ENCODE measurements around the gene DMTF1.
"Not testable (repeated sequence)": the region's sequence is repeated elsewhere in the genome, so short reads cannot be mapped to it uniquely, and the experiment has no call there.

The DMTF1 gene

GRCh38 chr7:87152112-87152896, at the start of gene DMTF1:
Gene DMTF1, plus strand, starts transcription at chr7:87152453. Its CDS starts 12,489 bp downstream, at chr7:87164942.
- peaks cover 17% of the 10 kb centered on the region for H3K36me3 Mint-ChIP-seq (ENCODE audit: insufficient read depth)
- H3K27me3 Mint-ChIP-seq, result no peaks in the 10 kb centered on the region
- no peaks in the 10 kb centered on the region for H3K9me3 Mint-ChIP-seq
- peak within 1 kb of the TSS; percentile 95 for H3K4me3 Mint-ChIP-seq
- H3K4me1 Mint-ChIP-seq, result peaks cover 45% of the 10 kb centered on the region
- peak within 1 kb of the TSS; percentile 94 for H3K27ac Mint-ChIP-seq (ENCODE audit: low read depth)
- DNase-seq (ENCODE audit: low spot score in 2 of 2) (peak; percentile 64 to 72), ATAC-seq (replicated peaks; ENCODE audit: extremely low read depth, poor library complexity, severe bottlenecking) (peak; percentile 79)

- Mint-ChIP-seq H3K4me1 (no peaks in the 10 kb centered on the region), H3K9me3 (no peaks in the 10 kb centered on the region), H3K27ac (ENCODE audit: low read depth) (no peak overlapping the region)
Observed at GRCh38 chr7:87105401-87105800, 46.9 kb upstream of the DMTF1 start.

GRCh38 chr7:87106974-87107612, 45.2 kb upstream of the DMTF1 start:
- DNase-seq (ENCODE audit: low spot score in 2 of 2) (no peak), ATAC-seq (replicated peaks; ENCODE audit: extremely low read depth, poor library complexity, severe bottlenecking) (no peak)
- Mint-ChIP-seq H3K27ac (ENCODE audit: low read depth) (no peak overlapping the region), H3K27me3 (peaks cover 19% of the 10 kb centered on the region), H3K4me3 (no peak overlapping the region), H3K9me3 (no peaks in the 10 kb centered on the region), H3K36me3 (ENCODE audit: insufficient read depth) (no peaks in the 10 kb centered on the region), H3K4me1 (no peaks in the 10 kb centered on the region)

More at GRCh38 chr7:87105401-87105800, 46.9 kb upstream of the DMTF1 start:
- H3K4me3 Mint-ChIP-seq, result no peak overlapping the region
- DNase-seq (ENCODE audit: low spot score in 2 of 2) (no peak), ATAC-seq (replicated peaks; ENCODE audit: extremely low read depth, poor library complexity, severe bottlenecking) (no peak)
- H3K36me3 Mint-ChIP-seq (ENCODE audit: insufficient read depth), result no peaks in the 10 kb centered on the region
- H3K27me3 Mint-ChIP-seq, result peaks cover 33% of the 10 kb centered on the region

- no peak for DNase-seq (ENCODE audit: low spot score in 2 of 2)
- H3K4me1 Mint-ChIP-seq, result no peaks in the 10 kb centered on the region
- no peak overlapping the region for H3K27ac Mint-ChIP-seq (ENCODE audit: low read depth)
- peaks cover 17% of the 10 kb centered on the region for H3K27me3 Mint-ChIP-seq
- no peak overlapping the region for H3K4me3 Mint-ChIP-seq
- no peaks in the 10 kb centered on the region for H3K36me3 Mint-ChIP-seq (ENCODE audit: insufficient read depth)
- ATAC-seq (replicated peaks; ENCODE audit: extremely low read depth, poor library complexity, severe bottlenecking), result no peak
- H3K9me3 Mint-ChIP-seq, result no peaks in the 10 kb centered on the region
Observed at GRCh38 chr7:87107949-87108776, 44.1 kb upstream of the DMTF1 start.

GRCh38 chr7:87110778-87111177, 41.5 kb upstream of the DMTF1 start:
- peaks cover 17% of the 10 kb centered on the region for H3K27me3 Mint-ChIP-seq
- H3K4me3 Mint-ChIP-seq, result no peak overlapping the region
- H3K9me3 Mint-ChIP-seq, result no peaks in the 10 kb centered on the region
- no peak for DNase-seq (ENCODE audit: low spot score in 2 of 2)
- no peak for ATAC-seq (replicated peaks; ENCODE audit: extremely low read depth, poor library complexity, severe bottlenecking)
- no peak overlapping the region for H3K27ac Mint-ChIP-seq (ENCODE audit: low read depth)
- no peaks in the 10 kb centered on the region for H3K4me1 Mint-ChIP-seq
- no peaks in the 10 kb centered on the region for H3K36me3 Mint-ChIP-seq (ENCODE audit: insufficient read depth)

- Mint-ChIP-seq H3K27me3 (peaks cover 17% of the 10 kb centered on the region), H3K9me3 (no peaks in the 10 kb centered on the region), H3K27ac (ENCODE audit: low read depth) (no peak overlapping the region), H3K36me3 (ENCODE audit: insufficient read depth) (no peaks in the 10 kb centered on the region), H3K4me1 (no peaks in the 10 kb centered on the region), H3K4me3 (no peak overlapping the region)
- no peak for ATAC-seq (replicated peaks; ENCODE audit: extremely low read depth, poor library complexity, severe bottlenecking)
- DNase-seq (ENCODE audit: low spot score in 2 of 2), result no peak
Observed at GRCh38 chr7:87111877-87112276, 40.4 kb upstream of the DMTF1 start.

- no peaks in the 10 kb centered on the region for H3K9me3 Mint-ChIP-seq
- H3K27me3 Mint-ChIP-seq, result peaks cover 7% of the 10 kb centered on the region
- no peaks in the 10 kb centered on the region for H3K36me3 Mint-ChIP-seq (ENCODE audit: insufficient read depth)
- H3K4me3 Mint-ChIP-seq, result no peak overlapping the region
- no peak overlapping the region for H3K27ac Mint-ChIP-seq (ENCODE audit: low read depth)
- H3K4me1 Mint-ChIP-seq, result no peaks in the 10 kb centered on the region
- DNase-seq (ENCODE audit: low spot score in 2 of 2) (no peak), ATAC-seq (replicated peaks; ENCODE audit: extremely low read depth, poor library complexity, severe bottlenecking) (no peak)
Observed at GRCh38 chr7:87113077-87113476, 39.2 kb upstream of the DMTF1 start.

- H3K27ac Mint-ChIP-seq (ENCODE audit: low read depth); H3K4me3 Mint-ChIP-seq; H3K27me3 Mint-ChIP-seq; H3K9me3 Mint-ChIP-seq; ATAC-seq (replicated peaks; ENCODE audit: extremely low read depth, poor library complexity, severe bottlenecking); H3K4me1 Mint-ChIP-seq; H3K36me3 Mint-ChIP-seq (ENCODE audit: insufficient read depth); DNase-seq (ENCODE audit: low spot score in 2 of 2): not testable (repeated sequence)
Observed at GRCh38 chr7:87113904-87114303, 38.3 kb upstream of the DMTF1 start.

- not testable (repeated sequence) for H3K4me1 Mint-ChIP-seq; DNase-seq (ENCODE audit: low spot score in 2 of 2); H3K4me3 Mint-ChIP-seq; ATAC-seq (replicated peaks; ENCODE audit: extremely low read depth, poor library complexity, severe bottlenecking); H3K27me3 Mint-ChIP-seq; H3K27ac Mint-ChIP-seq (ENCODE audit: low read depth); H3K9me3 Mint-ChIP-seq; H3K36me3 Mint-ChIP-seq (ENCODE audit: insufficient read depth)
Observed at GRCh38 chr7:87115772-87116171, 36.5 kb upstream of the DMTF1 start.

GRCh38 chr7:87116315-87116714, 35.9 kb upstream of the DMTF1 start:
- H3K36me3 Mint-ChIP-seq (ENCODE audit: insufficient read depth), result no peaks in the 10 kb centered on the region
- ATAC-seq (replicated peaks; ENCODE audit: extremely low read depth, poor library complexity, severe bottlenecking) (no peak), DNase-seq (ENCODE audit: low spot score in 2 of 2) (no peak)
- no peaks in the 10 kb centered on the region for H3K9me3 Mint-ChIP-seq
- no peaks in the 10 kb centered on the region for H3K4me1 Mint-ChIP-seq
- H3K27me3 Mint-ChIP-seq, result no peaks in the 10 kb centered on the region
- H3K4me3 Mint-ChIP-seq, result no peak overlapping the region
- no peak overlapping the region for H3K27ac Mint-ChIP-seq (ENCODE audit: low read depth)

- H3K27ac Mint-ChIP-seq (ENCODE audit: low read depth), result no peak overlapping the region
- no peaks in the 10 kb centered on the region for H3K36me3 Mint-ChIP-seq (ENCODE audit: insufficient read depth)
- no peak for DNase-seq (ENCODE audit: low spot score in 2 of 2)
- no peak for ATAC-seq (replicated peaks; ENCODE audit: extremely low read depth, poor library complexity, severe bottlenecking)
- no peak overlapping the region for H3K4me3 Mint-ChIP-seq
- H3K9me3 Mint-ChIP-seq, result no peaks in the 10 kb centered on the region
- H3K27me3 Mint-ChIP-seq, result no peaks in the 10 kb centered on the region
- H3K4me1 Mint-ChIP-seq, result no peaks in the 10 kb centered on the region
Observed at GRCh38 chr7:87119581-87119980, 32.7 kb upstream of the DMTF1 start.

- peaks cover 9% of the 10 kb centered on the region for H3K27me3 Mint-ChIP-seq
- DNase-seq (ENCODE audit: low spot score in 2 of 2) (no peak), ATAC-seq (replicated peaks; ENCODE audit: extremely low read depth, poor library complexity, severe bottlenecking) (no peak)
- H3K27ac Mint-ChIP-seq (ENCODE audit: low read depth), result no peak overlapping the region
- no peaks in the 10 kb centered on the region for H3K4me1 Mint-ChIP-seq
- no peaks in the 10 kb centered on the region for H3K36me3 Mint-ChIP-seq (ENCODE audit: insufficient read depth)
- no peaks in the 10 kb centered on the region for H3K9me3 Mint-ChIP-seq
- no peak overlapping the region for H3K4me3 Mint-ChIP-seq
Observed at GRCh38 chr7:87123105-87123504, 29.1 kb upstream of the DMTF1 start.

All from central memory CD8-positive, alpha-beta T cell (primary cell).